HG02970 (cell line): ENCODE results near the gene ADARB2.
"Not testable (repeated sequence)": the region's sequence is repeated elsewhere in the genome, so short reads cannot be mapped to it uniquely, and the experiment has no call there.

Source experiments
- ATAC-seq: cut with Tn5 transposase; IDR thresholded peaks from one replicate; pipeline ENCODE4 v1.9.1; 2021; ENCODE audit warnings: mild to moderate bottlenecking, moderate library complexity, moderate number of reproducible peaks; ENCODE audit not compliant: unreplicated experiment, low FRiP score

ADARB2 gene

DNA sequence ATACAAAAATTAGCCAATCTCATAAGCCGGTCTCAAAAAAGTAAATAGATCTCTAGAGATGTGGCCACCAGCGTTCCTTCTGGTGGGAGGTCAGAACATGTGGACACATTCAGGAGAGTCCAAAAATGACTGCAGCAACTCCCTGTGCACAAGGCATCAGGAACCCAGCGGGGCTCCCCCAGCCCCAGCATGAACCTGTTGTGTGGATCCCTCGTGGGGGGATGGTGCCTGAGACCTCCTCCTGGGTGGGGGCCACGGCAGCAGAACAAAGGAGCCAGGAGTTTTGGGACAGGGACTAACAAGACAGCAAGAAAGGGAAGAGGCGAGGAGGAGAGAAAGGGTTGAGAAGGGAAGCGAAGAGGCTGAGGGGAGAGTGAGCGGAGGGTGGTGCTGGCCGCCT is 559.4 kb downstream of the ADARB2 start:
- ATAC-seq: no peak

DNA sequence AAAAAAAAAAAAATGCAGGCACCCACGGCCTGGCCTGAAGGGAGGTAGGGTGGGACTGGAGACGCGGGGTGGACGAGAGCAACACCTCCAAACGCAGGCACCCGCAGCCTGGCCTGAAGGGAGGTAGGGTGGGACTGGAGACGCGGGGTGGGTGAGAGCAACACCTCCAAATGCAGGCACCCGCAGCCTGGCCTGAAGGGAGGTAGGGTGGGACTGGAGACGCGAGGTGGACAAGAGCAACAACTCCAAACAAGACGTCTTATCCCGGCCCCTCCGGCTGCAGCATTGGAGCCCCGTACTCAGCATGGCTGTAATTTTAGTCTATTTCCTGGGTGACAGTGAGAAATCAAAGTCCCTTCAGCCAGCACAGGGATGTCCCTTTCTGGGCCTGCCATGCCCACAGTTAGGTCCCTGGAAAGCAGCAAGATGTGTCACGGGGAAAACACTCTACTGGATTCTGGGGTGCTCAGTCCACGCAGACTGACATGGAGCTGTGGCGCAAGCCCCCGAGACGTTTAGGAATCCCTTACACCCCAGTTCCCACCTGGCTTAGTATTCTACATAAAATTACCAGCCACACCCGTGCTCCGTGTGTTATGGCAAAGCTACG is 561.3 kb downstream of the ADARB2 start:
- ATAC-seq: no peak

DNA sequence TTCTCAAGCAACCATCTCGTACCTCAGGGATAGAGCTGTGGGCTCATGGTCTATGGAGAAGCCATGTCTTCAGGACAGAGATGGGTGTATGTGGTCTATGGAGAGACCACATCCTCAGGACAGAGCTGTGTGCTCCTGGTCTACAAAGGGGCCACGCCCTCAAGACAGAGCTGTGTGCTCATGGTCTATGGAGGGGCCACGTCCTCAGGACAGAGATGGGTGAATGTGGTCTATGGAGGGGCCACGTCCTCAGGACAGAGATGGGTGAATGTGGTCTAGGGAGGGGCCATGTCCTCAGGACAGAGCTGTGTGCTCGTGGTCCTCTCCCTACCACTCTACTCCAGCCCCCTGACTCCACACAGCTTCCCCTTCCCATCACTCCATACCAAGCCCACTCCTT is 563.3 kb downstream of the ADARB2 start:
- ATAC-seq: no peak

DNA sequence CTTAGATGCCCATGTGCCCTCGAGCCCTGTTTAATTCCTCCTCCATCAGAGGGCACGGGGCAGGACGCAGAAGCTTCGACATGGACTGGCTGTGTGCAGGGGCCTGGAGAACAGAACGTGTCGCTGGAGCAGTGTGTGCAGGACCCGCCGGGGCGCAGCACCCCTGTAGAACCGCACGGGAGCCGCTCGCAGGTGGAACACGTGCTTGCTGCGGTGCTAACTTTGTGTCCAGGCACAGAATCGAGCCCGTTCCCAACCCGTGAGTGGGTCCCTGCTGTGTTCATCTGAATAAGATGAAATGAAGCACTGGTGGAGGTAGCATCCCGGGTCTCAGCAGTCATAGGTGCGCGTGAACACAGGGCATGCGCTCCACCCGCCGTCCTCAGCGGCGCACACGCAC is 564.2 kb downstream of the ADARB2 start:
- no peak for ATAC-seq

DNA sequence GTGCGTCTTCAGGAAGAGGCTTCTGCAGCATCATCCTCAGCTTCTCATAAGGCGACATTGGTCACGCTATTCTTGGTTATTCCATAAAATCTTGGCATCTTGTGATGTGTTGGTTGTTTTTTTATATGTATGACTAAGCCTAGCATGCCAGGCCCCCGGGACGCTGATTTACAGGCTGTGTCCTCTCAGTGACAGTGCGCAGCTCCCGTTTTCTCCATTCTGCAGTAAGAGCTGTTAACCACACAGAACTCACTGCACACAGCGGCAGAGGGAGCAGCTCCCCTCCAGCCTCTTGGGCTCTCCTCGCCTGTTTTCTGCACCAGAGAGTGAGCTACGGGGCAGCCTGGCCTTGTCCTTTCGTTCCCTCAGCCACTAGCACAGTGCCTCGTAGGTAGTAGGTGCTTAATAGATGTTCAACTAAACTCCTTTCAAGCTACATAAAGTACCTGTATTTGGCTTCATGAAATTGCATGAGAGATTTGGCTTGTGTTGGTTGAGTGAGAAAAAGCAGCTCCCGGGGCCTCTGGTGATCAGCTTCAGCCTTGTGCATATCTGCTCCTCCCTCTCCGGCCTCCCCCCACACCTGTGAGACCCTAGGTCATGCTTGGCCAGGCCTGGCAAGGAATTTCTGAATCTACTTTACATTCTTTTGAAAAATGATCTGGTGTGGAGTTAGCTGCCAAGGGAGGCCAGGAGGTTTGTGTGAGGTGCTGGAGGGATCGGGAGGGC is 564.9 kb downstream of the ADARB2 start:
- no peak for ATAC-seq

DNA sequence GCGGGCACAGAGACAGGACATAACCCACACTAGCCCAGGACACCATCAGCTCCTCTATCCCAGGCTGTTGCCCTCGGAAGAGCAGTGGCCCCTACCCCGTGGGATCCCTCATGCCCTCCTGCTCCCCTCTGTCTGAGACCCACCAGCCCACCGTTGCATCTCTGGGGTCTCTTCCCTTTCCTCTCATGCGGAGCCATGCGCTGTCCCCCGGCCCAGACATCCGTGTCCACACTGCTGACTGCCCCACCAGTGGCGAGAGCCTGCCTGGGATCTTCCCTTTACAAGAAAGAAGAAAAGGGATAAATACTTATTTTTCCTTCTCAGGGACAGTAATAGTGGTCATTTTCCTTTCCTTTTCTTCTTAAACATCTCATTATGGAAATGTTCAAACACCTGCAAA is 565.7 kb downstream of the ADARB2 start:
- no peak for ATAC-seq

DNA sequence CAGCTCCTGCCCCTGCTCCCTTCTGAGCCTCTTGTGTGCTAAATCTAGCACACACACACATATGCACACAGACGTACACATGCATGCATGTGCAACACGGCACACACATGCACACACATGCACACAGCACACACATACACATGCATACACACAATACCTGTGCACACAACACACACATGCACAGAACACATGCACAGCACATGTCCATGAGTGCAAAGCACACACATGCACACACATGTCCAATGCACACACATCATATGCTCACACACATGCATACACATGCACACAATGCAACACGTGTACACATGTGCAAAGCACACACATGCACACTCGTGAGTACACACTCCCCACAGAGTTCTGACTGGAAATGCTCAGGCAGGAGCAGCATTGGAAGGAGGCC is 566.1 kb downstream of the ADARB2 start:
- ATAC-seq: no peak

DNA sequence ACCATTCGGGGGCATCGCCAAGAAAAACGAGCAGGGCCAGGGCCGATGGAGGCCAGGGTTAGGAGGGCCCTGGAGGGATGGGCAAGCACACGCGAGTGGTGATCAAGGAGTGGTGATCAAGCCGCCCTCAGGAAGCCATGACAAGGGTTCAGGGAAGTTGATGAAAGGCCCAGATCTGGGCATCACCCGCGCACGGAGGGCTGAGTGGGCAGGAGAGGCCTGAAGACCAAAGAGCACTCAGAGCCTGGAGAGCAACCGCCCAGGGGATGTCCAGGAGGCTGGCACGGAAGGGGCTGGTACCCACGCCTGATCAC is 566.5 kb downstream of the ADARB2 start:
- ATAC-seq: no peak

DNA sequence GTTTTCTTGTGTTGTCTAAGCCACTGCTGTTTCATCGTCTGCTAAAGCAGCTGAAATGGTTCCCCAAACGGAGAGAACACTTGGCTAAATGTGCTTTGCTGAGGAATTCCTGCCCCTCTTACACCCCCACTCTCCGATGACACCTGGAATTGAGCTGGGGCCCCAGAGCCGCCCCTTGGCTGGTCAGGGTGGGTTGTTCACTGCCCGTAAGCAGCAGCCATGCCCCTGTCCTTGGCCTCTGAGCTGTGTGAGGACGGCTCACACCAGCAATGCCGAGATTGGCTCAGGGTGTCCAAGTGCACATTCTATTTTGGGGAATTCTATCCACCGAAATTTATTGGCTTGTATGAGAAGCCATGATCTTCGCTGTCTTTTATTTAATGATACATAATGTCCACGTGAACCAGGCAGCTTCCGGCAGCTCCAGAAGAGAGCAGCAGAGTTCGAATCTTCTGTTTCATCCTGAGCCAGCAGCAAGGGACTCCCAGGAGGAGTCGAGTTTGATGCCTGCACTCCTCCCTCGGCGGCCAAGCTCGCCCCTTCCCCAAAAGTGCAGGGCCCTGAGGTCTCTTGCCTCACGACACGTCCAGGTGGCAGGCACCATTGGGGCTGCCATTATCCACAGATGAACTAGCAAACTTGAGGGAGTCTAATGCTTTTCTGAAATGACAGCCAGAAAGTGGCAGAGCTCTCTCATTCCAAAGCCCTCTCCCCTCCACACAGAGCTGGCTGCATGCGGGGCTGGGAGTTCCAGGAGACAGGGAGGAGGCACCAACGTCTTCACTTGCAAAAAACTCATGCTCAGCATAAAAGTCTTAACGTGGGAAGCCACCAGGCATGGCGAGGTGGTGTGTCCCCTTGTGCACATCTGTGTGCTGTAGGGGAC is 567.1 kb downstream of the ADARB2 start:
- no peak for ATAC-seq

DNA sequence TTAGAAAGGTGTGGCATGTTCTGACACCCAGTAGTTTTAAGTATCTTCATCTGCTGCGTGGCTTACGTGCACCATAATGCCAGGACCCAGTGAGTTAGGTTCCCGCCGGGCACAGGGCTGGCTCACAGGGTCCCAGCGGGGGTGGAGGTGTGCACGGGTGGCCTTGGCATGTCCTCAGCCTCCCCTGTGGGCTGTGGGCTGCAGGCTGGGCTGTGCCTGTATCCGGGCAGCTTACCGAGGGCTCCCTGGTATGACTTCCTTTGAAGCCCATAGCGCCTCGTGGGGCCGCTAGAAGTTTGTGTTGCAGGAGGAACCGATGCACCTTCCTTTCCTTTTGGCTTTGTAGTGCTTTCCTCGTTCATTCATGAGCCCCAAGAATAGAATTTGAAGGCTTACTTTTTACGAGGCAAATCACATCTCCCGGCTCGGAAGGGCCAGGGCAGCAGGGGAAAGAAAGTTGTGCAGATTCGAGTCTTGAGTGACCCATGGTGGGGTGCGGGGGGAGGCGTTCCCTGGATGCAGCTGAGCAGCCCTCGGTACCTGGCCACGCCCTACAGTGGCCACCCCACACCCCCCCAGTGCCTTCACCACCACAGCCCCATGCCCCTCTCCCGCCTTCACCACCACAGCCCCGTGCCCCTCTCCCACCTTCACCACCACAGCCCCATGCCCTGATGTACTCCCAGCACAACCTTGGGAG is 568.0 kb downstream of the ADARB2 start:
- no peak for ATAC-seq

DNA sequence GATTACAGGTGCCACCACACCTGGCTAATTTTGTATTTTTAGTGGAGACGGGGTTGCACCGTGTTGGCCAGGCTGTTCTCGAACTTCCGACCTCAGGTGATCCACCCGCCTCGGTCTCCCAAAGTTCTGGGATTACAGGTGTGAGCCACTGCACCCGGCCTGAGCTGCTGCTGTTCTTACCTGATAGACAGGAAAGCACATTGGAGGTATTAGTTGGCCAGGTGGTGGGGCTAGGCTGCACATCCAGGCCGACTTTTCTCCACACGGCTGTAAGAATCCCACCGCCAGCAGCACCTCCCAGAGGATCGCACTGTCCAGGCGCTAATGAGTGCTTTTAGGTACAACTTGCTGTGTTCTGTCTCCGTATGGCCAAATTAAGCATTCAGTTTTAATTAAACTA is 568.6 kb downstream of the ADARB2 start:
- ATAC-seq: no peak

DNA sequence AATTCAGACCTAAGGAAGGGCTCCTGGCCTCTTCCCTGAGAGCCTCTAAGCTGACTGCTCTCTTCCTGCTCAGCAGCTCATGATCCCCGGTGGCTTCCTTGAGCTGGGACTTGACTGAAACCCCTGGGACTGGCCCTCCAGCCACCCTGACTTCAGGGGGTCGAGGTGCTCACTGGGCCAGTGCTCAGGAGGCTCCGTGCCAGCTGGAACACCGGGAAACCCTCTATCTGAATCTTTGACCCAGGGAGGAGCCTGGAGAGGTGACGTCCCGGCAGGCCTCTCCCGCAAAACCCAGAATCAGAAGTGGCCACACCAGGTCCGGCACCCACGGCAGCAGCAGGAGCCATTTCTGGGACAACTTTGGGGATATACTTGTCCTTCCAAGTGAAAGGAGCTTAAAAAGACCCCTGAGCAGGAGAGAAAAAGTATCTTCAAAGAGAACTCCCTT is 570.5 kb downstream of the ADARB2 start:
- ATAC-seq: no peak

DNA sequence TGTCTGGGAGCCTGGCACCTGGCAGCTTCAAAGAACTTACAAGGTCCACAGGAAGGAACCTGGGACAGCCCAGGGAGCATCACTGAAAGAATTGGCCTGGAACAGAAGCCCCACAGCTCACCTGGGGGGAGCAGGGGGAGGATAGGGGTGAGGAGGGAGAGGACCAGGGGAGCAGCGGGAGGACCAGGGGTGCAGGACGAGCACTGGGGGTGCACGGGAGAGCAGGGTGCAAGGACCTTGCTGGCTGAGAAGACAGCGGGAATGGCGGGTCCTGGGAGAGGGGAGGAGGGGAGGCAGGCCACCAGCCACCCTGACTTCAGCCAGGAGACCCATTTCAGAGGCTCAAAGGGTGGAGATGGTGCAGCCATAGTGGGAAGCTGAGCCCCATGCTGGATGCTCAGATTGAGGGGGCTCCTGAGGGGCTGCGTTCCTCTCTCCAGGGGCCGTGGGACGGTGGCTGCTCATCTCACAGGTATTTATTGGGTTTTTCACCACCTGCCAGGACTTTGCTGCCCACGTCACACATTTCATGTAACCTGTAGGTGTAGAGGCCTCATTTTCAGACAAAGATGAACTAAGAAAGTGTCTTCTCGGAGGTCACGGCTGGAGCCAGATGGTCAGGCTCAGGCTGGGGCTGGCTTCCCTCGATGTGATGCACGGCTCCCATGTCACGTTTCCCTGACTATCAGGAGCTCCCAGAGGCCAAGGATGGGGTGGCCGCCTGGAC is 571.1 kb downstream of the ADARB2 start:
- no peak for ATAC-seq

DNA sequence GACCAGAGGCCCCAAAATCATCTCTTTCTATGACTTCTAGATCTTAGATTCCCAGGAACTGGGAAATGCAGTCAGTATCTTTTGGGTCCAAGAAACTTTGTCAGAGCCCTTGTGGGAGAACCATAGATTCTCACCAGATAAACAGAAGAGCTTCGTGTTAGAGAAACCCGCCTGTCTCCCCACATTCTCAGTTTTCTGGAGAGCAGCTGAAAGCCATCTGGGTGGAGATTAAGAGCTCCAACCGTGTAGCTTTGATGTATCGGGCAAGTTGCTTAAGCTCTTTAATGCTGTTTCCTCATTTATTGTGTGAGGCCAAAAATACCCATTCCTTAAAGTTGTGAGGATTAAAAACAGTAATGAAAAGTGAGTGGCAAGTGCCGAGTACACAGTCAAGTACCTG is 573.5 kb downstream of the ADARB2 start:
- ATAC-seq: no peak

DNA sequence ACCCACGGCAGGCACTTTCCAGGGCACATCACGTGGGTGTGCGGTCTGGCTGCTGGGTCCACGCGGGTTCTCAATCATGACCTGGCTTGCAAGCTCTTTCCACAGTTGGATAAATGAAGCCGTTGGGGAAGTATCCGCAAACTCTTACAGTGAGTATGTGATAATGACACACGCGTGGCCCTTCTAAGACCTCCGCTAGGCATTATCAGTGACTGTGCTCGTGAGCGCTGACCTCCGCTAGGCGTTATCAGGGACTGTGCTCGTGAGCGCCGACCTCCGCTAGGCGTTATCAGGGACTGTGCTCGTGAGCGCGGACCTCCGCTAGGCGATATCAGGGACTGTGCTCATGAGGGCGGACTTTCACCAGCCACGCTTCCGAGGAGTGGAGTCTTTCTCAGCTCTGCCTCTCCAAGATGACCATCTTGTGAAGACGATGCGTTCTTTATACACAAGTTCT is 574.1 kb downstream of the ADARB2 start:
- no peak for ATAC-seq

DNA sequence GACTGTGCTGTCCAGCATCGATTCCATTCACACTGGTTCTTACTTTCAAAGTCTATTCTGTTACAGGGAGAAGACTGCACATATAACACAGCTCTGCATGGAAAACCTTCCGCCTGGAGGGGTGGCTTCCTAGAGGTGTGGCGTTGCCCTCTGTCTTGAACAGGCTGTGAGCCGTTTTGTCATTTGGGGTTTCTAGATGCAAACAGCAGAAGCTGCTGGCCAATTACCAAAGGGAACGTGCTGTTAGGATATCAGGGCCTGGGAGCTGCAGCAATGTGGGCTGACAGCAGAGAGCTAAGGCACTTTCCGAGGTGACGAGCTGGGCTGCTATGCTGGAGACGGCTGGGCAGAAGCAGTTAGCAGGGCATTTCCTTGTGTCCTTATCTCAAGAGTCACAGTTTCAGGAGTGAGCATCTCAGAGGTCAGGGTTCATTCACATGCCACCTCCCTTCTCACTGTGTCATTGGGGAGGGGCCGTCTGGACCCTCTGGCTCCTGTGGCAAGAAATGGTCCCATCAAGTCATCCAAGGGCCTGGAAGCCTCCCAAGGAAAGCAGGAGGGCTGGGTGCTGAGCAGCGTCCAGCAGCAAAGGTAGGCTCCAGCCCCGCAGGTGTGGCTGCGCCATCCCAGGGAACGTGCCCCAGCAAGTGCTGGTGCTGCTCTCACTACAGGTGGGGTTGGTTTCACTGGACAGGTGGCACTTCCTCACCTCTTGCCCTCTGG is 574.7 kb downstream of the ADARB2 start:
- ATAC-seq: no peak

DNA sequence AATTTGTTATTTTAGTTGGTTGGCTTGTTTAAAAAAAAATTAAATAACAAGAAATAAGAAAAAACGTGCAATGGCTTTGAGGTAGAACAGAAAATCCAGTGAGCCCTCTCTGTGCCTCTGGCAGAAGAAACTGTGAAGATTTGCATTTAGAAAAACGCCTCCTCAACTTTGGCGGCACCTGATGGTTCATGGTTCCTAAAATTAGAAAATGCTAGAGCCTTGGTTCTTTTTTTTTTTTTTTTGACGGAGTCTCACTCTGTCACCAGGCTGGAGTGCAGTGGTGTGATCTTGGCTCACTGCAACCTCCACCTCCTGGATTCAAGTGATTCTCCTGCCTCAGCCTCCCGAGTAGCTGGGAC is 576.0 kb downstream of the ADARB2 start:
- ATAC-seq: not testable (repeated sequence)

DNA sequence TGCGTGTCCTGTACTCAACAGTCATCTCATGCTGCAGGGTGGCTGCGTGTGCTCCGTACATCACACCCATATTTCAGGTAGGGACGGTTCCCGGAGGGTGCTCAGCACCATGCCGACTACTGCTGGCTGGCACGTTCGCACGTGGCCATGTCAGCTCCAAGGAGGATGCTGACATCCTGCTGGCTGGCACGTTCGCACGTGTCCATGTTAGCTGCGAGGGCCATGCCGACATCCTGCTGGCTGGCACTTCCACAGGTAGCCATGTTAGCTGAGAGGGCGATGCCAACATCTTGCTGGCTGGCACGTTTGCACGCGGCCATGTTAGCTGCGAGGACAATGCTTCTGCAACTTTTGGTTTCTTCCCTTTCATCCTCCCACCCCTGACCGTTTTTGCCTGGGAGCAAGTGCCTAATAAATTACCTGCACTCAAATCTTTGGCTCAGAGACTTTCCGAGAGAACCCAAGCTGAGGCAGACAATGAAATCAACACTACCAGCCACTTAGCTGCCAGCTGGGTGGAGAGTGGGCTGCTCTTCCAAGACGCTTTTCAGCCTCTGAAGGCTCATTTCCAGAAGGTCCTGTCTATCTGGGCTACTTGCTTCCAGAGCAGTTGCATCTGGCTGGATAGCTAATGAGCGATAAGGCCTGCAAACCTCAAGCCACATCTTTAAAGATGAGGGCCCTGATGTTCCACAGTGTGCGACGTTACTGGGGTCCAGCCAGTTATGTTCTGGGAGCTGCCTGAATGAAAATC is 576.6 kb downstream of the ADARB2 start:
- ATAC-seq: no peak
